ENCODE results near the gene PRG3.
"Not testable (repeated sequence)": the region's sequence is repeated elsewhere in the genome, so short reads cannot be mapped to it uniquely, and the experiment has no call there.

PRG3 gene

GRCh38 chr11:57407941-57408475 is 27.1 kb upstream of the PRG3 start:
- H3K36me3 ChIP-seq (ENCODE audit: control insufficient read depth, insufficient read depth, low read length) = peaks cover 32% of the 10 kb centered on the region
- H3K4me3 ChIP-seq (replicated peaks; ENCODE audit: low read depth, low read length) = no peak overlapping the region
- DNase-seq (ENCODE audit: extremely low read depth, insufficient read length) = no peak
- no peak for TF ChIP-seq CTCF (IDR thresholded peaks at IDR 0.05; ENCODE audit: insufficient read depth, low read length, poor library complexity, severe bottlenecking)
- no peaks in the 10 kb centered on the region for H3K27me3 ChIP-seq (replicated peaks; ENCODE audit: control insufficient read depth, insufficient read depth, low read length)

- Histone ChIP-seq H3K27me3 (replicated peaks; ENCODE audit: control insufficient read depth, insufficient read depth, low read length) (no peaks in the 10 kb centered on the region), H3K36me3 (ENCODE audit: control insufficient read depth, insufficient read depth, low read length) (peaks cover 32% of the 10 kb centered on the region), H3K4me3 (replicated peaks; ENCODE audit: low read depth, low read length) (no peak overlapping the region)
- no peak for DNase-seq (ENCODE audit: extremely low read depth, insufficient read length)
- no peak for TF ChIP-seq CTCF (IDR thresholded peaks at IDR 0.05; ENCODE audit: insufficient read depth, low read length, poor library complexity, severe bottlenecking)
These were observed 26.3 kb upstream of the PRG3 start for GRCh38 chr11:57407010-57407920.

- peaks cover 32% of the 10 kb centered on the region for H3K36me3 ChIP-seq (ENCODE audit: control insufficient read depth, insufficient read depth, low read length)
- TF ChIP-seq CTCF (IDR thresholded peaks at IDR 0.05; ENCODE audit: insufficient read depth, low read length, poor library complexity, severe bottlenecking) = no peak
- peak; percentile 29 for DNase-seq (ENCODE audit: extremely low read depth, insufficient read length)
- no peak overlapping the region for H3K4me3 ChIP-seq (replicated peaks; ENCODE audit: low read depth, low read length)
- H3K27me3 ChIP-seq (replicated peaks; ENCODE audit: control insufficient read depth, insufficient read depth, low read length) = no peaks in the 10 kb centered on the region
These were observed 25.5 kb upstream of the PRG3 start for GRCh38 chr11:57406337-57406904.

GRCh38 chr11:57405271-57405860 is 24.4 kb upstream of the PRG3 start:
- no peak for DNase-seq (ENCODE audit: extremely low read depth, insufficient read length)
- peaks cover 31% of the 10 kb centered on the region for H3K36me3 ChIP-seq (ENCODE audit: control insufficient read depth, insufficient read depth, low read length)
- TF ChIP-seq CTCF (IDR thresholded peaks at IDR 0.05; ENCODE audit: insufficient read depth, low read length, poor library complexity, severe bottlenecking) = no peak

GRCh38 chr11:57403802-57404147 is 22.8 kb upstream of the PRG3 start:
- peaks cover 18% of the 10 kb centered on the region for H3K36me3 ChIP-seq (ENCODE audit: control insufficient read depth, insufficient read depth, low read length)
- no peak for DNase-seq (ENCODE audit: extremely low read depth, insufficient read length)
- no peak for TF ChIP-seq CTCF (IDR thresholded peaks at IDR 0.05; ENCODE audit: insufficient read depth, low read length, poor library complexity, severe bottlenecking)
- H3K4me3 ChIP-seq (replicated peaks; ENCODE audit: low read depth, low read length) = no peak overlapping the region
- H3K27me3 ChIP-seq (replicated peaks; ENCODE audit: control insufficient read depth, insufficient read depth, low read length) = no peaks in the 10 kb centered on the region

More at GRCh38 chr11:57405271-57405860, 24.4 kb upstream of the PRG3 start:
- no peaks in the 10 kb centered on the region for H3K27me3 ChIP-seq (replicated peaks; ENCODE audit: control insufficient read depth, insufficient read depth, low read length)
- no peak overlapping the region for H3K4me3 ChIP-seq (replicated peaks; ENCODE audit: low read depth, low read length)

GRCh38 chr11:57403003-57403801 is 22.3 kb upstream of the PRG3 start:
- H3K36me3 ChIP-seq (ENCODE audit: control insufficient read depth, insufficient read depth, low read length) = peaks cover 15% of the 10 kb centered on the region
- not testable (repeated sequence) for H3K27me3 ChIP-seq (replicated peaks; ENCODE audit: control insufficient read depth, insufficient read depth, low read length); H3K4me3 ChIP-seq (replicated peaks; ENCODE audit: low read depth, low read length); DNase-seq (ENCODE audit: extremely low read depth, insufficient read length)

Data from GM06990 (cell line).